Uterus (tissue), 2 donors: ENCODE results near the gene TMC3.

Experiments
- POLR2A ChIP-seq, 2 donors: fragments of 450-650 bp; IDR thresholded peaks; one replicate each; pipeline ENCODE4 v1.6.1; 2016; ENCODE audit warnings: antibody characterized with exemption in 2 of 2, mild to moderate bottlenecking in 1 of 2, moderate library complexity in 1 of 2
- TF ChIP-seq, protein P1 (sequence below), 4 experiments: fragments of 200-600 bp in 2 of 4; fragments of 450-650 bp in 2 of 4; sonication (generic) in 2 of 4; IDR thresholded peaks; one replicate each; pipeline ENCODE4 v1.5.1; 2016 to 2019; ENCODE audit warnings: antibody characterized with exemption in 4 of 4, mild to moderate bottlenecking in 2 of 4, moderate library complexity in 1 of 4

DNA sequence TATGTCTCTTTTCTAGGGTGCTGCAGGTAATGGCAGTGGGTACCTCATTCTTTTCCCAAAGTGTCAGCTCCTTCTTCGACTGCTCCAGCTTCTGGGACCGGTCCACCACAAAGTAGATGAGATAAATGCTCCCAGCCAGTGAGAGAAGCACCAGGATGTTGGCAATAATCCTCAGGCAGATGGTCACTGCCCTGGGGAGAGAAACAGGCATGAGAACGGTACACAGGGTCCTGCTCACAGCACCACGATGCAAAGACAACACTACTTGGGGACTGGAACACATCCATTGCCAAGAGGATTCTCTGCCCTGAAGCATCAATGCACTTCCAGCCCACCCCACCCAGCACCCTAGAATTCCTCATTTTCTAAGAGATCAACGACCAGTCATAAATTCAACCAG is 22.4 kb downstream of the TMC3 start:
- TF ChIP-seq, protein P1, sequence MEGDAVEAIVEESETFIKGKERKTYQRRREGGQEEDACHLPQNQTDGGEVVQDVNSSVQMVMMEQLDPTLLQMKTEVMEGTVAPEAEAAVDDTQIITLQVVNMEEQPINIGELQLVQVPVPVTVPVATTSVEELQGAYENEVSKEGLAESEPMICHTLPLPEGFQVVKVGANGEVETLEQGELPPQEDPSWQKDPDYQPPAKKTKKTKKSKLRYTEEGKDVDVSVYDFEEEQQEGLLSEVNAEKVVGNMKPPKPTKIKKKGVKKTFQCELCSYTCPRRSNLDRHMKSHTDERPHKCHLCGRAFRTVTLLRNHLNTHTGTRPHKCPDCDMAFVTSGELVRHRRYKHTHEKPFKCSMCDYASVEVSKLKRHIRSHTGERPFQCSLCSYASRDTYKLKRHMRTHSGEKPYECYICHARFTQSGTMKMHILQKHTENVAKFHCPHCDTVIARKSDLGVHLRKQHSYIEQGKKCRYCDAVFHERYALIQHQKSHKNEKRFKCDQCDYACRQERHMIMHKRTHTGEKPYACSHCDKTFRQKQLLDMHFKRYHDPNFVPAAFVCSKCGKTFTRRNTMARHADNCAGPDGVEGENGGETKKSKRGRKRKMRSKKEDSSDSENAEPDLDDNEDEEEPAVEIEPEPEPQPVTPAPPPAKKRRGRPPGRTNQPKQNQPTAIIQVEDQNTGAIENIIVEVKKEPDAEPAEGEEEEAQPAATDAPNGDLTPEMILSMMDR (IDR thresholded peaks at IDR 0.05), result no peak
- TF ChIP-seq POLR2A (IDR thresholded peaks at IDR 0.05), result no peak
